HepG2 (cell line): ENCODE measurements around the gene PYGB. TPM values are rescaled to one million over a fixed set of nuclear protein-coding genes. Genes with fewer than 3 reads are reported as not detected.
A peak's percentile ranks its signal among the peaks of the same experiment; 100 is the strongest.

Source experiments
- ARNT ChIP-seq: fragments of 450-650 bp; IDR thresholded peaks from 2 replicates; pipeline ENCODE4 v1.6.1; 2017
- CREB1 ChIP-seq, 2 experiments: fragments of 450-650 bp in 1 of 2; IDR thresholded peaks; 2 replicates each; pipeline ENCODE4 v1.6.1; 2016 to 2017; ENCODE audit warnings: control low read depth in 1 of 2, mild to moderate bottlenecking in 1 of 2, missing compliant biosample characterization in 1 of 2, missing genetic modification characterization in 1 of 2
- FOXO1 ChIP-seq: sonication (generic); formaldehyde crosslinking; IDR thresholded peaks from 2 replicates; pipeline ENCODE4 v1.4.0; 2020; ENCODE audit warnings: missing genetic modification reagents
- JUNB ChIP-seq: sonication (generic); formaldehyde crosslinking; IDR thresholded peaks from 2 replicates; pipeline ENCODE4 v1.8.0; 2022; ENCODE audit warnings: missing genetic modification reagents, mild to moderate bottlenecking, borderline replicate concordance
- KLF11 ChIP-seq: IDR thresholded peaks from 2 replicates; pipeline ENCODE4 v1.6.1; 2016; ENCODE audit warnings: missing compliant biosample characterization
- KLF16 ChIP-seq, 2 experiments: sonication (generic) in 1 of 2; formaldehyde crosslinking in 1 of 2; IDR thresholded peaks; 2 replicates each; pipeline versions ENCODE4 v1.6.1 to v1.8.0; 2016 to 2023; ENCODE audit warnings: missing genetic modification reagents in 2 of 2, missing compliant biosample characterization in 1 of 2
- MEF2D ChIP-seq: sonication (generic); formaldehyde crosslinking; IDR thresholded peaks from 2 replicates; pipeline ENCODE4 v1.5.1; 2020; ENCODE audit warnings: mild to moderate bottlenecking, missing genetic modification reagents
- MTA1 ChIP-seq: sonication (generic); formaldehyde crosslinking; IDR thresholded peaks from 2 replicates; pipeline ENCODE4 v1.4.0; 2020; ENCODE audit warnings: missing genetic modification reagents, mild to moderate bottlenecking, borderline replicate concordance
- NFRKB ChIP-seq: fragments of 450-650 bp; IDR thresholded peaks from 2 replicates; pipeline ENCODE4 v1.6.1; 2017
- NR2F6 ChIP-seq, 2 experiments: IDR thresholded peaks; 2 replicates each; pipeline ENCODE4 v1.6.1; 2016; ENCODE audit warnings: antibody characterized with exemption in 1 of 2, mild to moderate bottlenecking in 1 of 2
- SATB2 ChIP-seq: sonication (generic); formaldehyde crosslinking; IDR thresholded peaks from 2 replicates; pipeline ENCODE4 v1.5.0; 2020; ENCODE audit warnings: missing genetic modification reagents
- SIX4 ChIP-seq: sonication (generic); formaldehyde crosslinking; IDR thresholded peaks from 2 replicates; pipeline ENCODE4 v1.4.0; 2020; ENCODE audit warnings: missing genetic modification reagents
- SMARCC2 ChIP-seq: fragments of 450-650 bp; IDR thresholded peaks from 2 replicates; pipeline ENCODE4 v1.6.1; 2017; ENCODE audit warnings: antibody characterized with exemption, mild to moderate bottlenecking
- TEAD2 ChIP-seq: sonication (generic); formaldehyde crosslinking; IDR thresholded peaks from 2 replicates; pipeline ENCODE4 v1.9.0; 2021; ENCODE audit warnings: missing genetic modification reagents
- U2AF2 ChIP-seq: fragments of 200-400 bp; formaldehyde crosslinking; IDR thresholded peaks from 2 replicates; pipeline ENCODE4 v1.6.1; 2017; ENCODE audit warnings: low read depth, mild to moderate bottlenecking, low read length
- ZNF207 ChIP-seq: fragments of 450-650 bp; IDR thresholded peaks from 2 replicates; pipeline ENCODE4 v1.6.1; 2016; ENCODE audit warnings: antibody characterized with exemption, borderline replicate concordance
- ZNF337 ChIP-seq: sonication (generic); formaldehyde crosslinking; IDR thresholded peaks from 2 replicates; pipeline ENCODE4 v1.5.1; 2020; ENCODE audit warnings: missing genetic modification reagents, low read depth, mild to moderate bottlenecking, borderline replicate concordance
- ZNF709 ChIP-seq: sonication (generic); formaldehyde crosslinking; IDR thresholded peaks from 2 replicates; pipeline ENCODE4 v1.5.0; 2020; ENCODE audit warnings: mild to moderate bottlenecking, missing genetic modification reagents
- ZNF816 ChIP-seq: sonication (generic); formaldehyde crosslinking; IDR thresholded peaks from 2 replicates; pipeline ENCODE4 v1.8.0; 2022; ENCODE audit warnings: missing genetic modification reagents, mild to moderate bottlenecking, borderline replicate concordance
- ZNF841 ChIP-seq: sonication (generic); formaldehyde crosslinking; IDR thresholded peaks from 2 replicates; pipeline ENCODE4 v1.8.1; 2023; ENCODE audit warnings: missing genetic modification reagents, borderline replicate concordance
- polyA plus RNA-seq, 8 experiments: library from polyadenylated mRNA; depleted of rRNA in 3 of 8; stranded (reverse) in 7 of 8; unstranded in 1 of 8; fragments of >200 nt; fragmentation: Illumina TruSeq in 4 of 8; extraction: Trizol in 4 of 8; gene quantifications; 2 replicates each; pipeline versions ENCODE4 v1.2.1 to v1.2.3, GENCODE V29; 2011 to 2016; ENCODE audit warnings: low read depth in 4 of 8, missing spikeins in 1 of 8, mixed read lengths in 1 of 8; ENCODE audit not compliant: insufficient read depth in 1 of 8
- total RNA-seq, 5 experiments: library from RNA; depleted of rRNA; stranded (reverse); fragments of >200 nt; fragmentation: Illumina TruSeq; extraction: Trizol; gene quantifications; 2 replicates each; pipeline ENCODE4 v1.2.3, GENCODE V29; 2016; ENCODE audit warnings: low read depth in 1 of 5
- TF ChIP-seq, protein P1 (sequence below): sonication (generic); formaldehyde crosslinking; IDR thresholded peaks from 2 replicates; pipeline ENCODE4 v1.8.1; 2023; ENCODE audit warnings: missing genetic modification reagents, inconsistent platforms, borderline replicate concordance
- TF ChIP-seq, protein P2 (sequence below): sonication (generic); formaldehyde crosslinking; IDR thresholded peaks from 2 replicates; pipeline ENCODE4 v1.5.0; 2020; ENCODE audit warnings: mild to moderate bottlenecking, missing genetic modification reagents
- TF ChIP-seq, protein P3 (sequence below): sonication (generic); formaldehyde crosslinking; IDR thresholded peaks from 2 replicates; pipeline ENCODE4 v1.5.1; 2020; ENCODE audit warnings: missing genetic modification reagents, mild to moderate bottlenecking, borderline replicate concordance
- TF ChIP-seq, protein P4 (sequence below): sonication (generic); formaldehyde crosslinking; IDR thresholded peaks from 2 replicates; pipeline ENCODE4 v1.4.0; 2020; ENCODE audit warnings: mild to moderate bottlenecking, missing genetic modification reagents
- TF ChIP-seq, protein P5 (sequence below): sonication (generic); formaldehyde crosslinking; IDR thresholded peaks from 2 replicates; pipeline ENCODE4 v1.4.0; 2020; ENCODE audit warnings: missing genetic modification reagents

Gene PYGB
- total and polyA plus RNA-seq, 2 of the 13 experiments (the other 11 are each of a cell fraction or from before 2014, with no cell fraction given): 24.2 to 86.3 TPM

DNA sequence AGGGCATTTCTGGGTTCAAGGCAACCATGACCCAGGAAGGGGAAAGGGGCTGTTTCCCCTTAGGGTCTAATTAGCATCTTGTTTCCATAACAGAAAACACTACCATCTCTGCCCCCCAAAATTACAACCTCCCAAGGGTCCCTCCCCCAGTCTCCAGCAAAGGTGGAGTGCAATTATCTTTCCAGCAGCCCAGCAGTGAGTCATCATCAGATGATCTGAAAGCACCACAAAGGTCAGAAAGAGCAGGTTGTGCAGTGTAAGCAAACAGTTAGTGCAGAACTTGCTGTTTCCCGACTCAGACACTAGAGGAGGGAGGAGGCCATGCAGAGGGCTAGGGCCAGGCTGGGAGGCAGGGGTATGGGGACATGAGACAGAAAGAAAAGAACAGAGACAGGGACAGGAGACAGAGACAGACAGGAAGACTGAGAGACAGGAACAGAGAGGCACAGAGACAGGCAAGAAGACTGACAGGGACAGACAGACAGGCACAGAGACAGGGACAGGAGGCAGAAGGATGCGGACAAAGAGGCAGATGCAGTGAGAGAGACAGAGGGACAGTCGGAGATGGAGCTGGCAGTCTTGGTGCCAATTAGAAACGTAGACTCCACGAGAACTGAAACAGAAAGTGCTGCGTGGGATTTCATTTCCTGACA, 62.5 kb downstream of the PYGB start (continued):
- TF ChIP-seq ZNF337 (CRISPR knock-in tag): peak; percentile 28; the same call in 1 of the 2 replicates
- TF ChIP-seq KLF16 (CRISPR knock-in tag; IDR thresholded peaks at IDR 0.05): peak in 1 of 2 experiments; percentile 76; a peak in 2 of 4 replicates
- TF ChIP-seq MTA1 (CRISPR knock-in tag): peak; percentile 13; the same call in 1 of the 2 replicates
- TF ChIP-seq CREB1 (IDR thresholded peaks at IDR 0.05): peak; percentile 73
- no peak for TF ChIP-seq CREB1 (CRISPR knock-in tag; IDR thresholded peaks at IDR 0.05)
- TF ChIP-seq MEF2D: peak; percentile 66; the same call in 1 of the 2 replicates
- TF ChIP-seq, protein P1, sequence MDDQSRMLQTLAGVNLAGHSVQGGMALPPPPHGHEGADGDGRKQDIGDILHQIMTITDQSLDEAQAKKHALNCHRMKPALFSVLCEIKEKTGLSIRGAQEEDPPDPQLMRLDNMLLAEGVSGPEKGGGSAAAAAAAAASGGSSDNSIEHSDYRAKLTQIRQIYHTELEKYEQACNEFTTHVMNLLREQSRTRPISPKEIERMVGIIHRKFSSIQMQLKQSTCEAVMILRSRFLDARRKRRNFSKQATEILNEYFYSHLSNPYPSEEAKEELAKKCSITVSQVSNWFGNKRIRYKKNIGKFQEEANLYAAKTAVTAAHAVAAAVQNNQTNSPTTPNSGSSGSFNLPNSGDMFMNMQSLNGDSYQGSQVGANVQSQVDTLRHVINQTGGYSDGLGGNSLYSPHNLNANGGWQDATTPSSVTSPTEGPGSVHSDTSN: no peak
- TF ChIP-seq, protein P2, sequence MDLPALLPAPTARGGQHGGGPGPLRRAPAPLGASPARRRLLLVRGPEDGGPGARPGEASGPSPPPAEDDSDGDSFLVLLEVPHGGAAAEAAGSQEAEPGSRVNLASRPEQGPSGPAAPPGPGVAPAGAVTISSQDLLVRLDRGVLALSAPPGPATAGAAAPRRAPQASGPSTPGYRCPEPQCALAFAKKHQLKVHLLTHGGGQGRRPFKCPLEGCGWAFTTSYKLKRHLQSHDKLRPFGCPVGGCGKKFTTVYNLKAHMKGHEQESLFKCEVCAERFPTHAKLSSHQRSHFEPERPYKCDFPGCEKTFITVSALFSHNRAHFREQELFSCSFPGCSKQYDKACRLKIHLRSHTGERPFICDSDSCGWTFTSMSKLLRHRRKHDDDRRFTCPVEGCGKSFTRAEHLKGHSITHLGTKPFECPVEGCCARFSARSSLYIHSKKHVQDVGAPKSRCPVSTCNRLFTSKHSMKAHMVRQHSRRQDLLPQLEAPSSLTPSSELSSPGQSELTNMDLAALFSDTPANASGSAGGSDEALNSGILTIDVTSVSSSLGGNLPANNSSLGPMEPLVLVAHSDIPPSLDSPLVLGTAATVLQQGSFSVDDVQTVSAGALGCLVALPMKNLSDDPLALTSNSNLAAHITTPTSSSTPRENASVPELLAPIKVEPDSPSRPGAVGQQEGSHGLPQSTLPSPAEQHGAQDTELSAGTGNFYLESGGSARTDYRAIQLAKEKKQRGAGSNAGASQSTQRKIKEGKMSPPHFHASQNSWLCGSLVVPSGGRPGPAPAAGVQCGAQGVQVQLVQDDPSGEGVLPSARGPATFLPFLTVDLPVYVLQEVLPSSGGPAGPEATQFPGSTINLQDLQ (CRISPR knock-in tag): 0 out of 2 replicates have a peak, but pooled peaks have one; percentile 11
- TF ChIP-seq ZNF816 (CRISPR knock-in tag): no peak
- no peak for TF ChIP-seq ZNF841 (CRISPR knock-in tag)
- TF ChIP-seq ZNF709: peak; percentile 47; the same call in 1 of the 2 replicates
- no peak for TF ChIP-seq ZNF207
- no peak for TF ChIP-seq ARNT
- TF ChIP-seq NR2F6 (IDR thresholded peaks at IDR 0.05): peak; percentile 98
- peak; percentile 100 for TF ChIP-seq NR2F6 (CRISPR knock-in tag; IDR thresholded peaks at IDR 0.05)
- TF ChIP-seq SMARCC2: no peak
- TF ChIP-seq JUNB (CRISPR knock-in tag): peak; percentile 99
- TF ChIP-seq, protein P3, sequence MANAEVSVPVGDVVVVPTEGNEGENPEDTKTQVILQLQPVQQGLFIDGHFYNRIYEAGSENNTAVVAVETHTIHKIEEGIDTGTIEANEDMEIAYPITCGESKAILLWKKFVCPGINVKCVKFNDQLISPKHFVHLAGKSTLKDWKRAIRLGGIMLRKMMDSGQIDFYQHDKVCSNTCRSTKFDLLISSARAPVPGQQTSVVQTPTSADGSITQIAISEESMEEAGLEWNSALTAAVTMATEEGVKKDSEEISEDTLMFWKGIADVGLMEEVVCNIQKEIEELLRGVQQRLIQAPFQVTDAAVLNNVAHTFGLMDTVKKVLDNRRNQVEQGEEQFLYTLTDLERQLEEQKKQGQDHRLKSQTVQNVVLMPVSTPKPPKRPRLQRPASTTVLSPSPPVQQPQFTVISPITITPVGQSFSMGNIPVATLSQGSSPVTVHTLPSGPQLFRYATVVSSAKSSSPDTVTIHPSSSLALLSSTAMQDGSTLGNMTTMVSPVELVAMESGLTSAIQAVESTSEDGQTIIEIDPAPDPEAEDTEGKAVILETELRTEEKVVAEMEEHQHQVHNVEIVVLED (CRISPR knock-in tag): no peak
- TF ChIP-seq SATB2 (CRISPR knock-in tag): no peak
- TF ChIP-seq U2AF2: no peak
- no peak for TF ChIP-seq SIX4 (CRISPR knock-in tag)
- TF ChIP-seq, protein P4, sequence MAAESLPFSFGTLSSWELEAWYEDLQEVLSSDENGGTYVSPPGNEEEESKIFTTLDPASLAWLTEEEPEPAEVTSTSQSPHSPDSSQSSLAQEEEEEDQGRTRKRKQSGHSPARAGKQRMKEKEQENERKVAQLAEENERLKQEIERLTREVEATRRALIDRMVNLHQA (CRISPR knock-in tag): no peak
- TF ChIP-seq NFRKB: no peak
- TF ChIP-seq TEAD2: no peak
- TF ChIP-seq KLF11 (CRISPR knock-in tag): 0 out of 2 replicates have a peak, but pooled peaks have one; percentile 20
- TF ChIP-seq FOXO1: peak; percentile 92
- TF ChIP-seq, protein P5, sequence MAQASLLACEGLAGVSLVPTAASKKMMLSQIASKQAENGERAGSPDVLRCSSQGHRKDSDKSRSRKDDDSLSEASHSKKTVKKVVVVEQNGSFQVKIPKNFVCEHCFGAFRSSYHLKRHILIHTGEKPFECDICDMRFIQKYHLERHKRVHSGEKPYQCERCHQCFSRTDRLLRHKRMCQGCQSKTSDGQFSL (CRISPR knock-in tag): 0 out of 2 replicates have a peak, but pooled peaks have one; percentile 56
